NB4 (cell line): ENCODE measurements around the gene ASB18.

ENCODE experiments used
- DNase-seq: peaks from one replicate; pipeline ENCODE4 v3.0.0; 2010; ENCODE audit warnings: low read depth
- H3K4me3 ChIP-seq: one replicate; pipeline ENCODE4 v1.5.1; 2011; ENCODE audit warnings: mild to moderate bottlenecking, low read depth, low read length, moderate library complexity
- CTCF ChIP-seq: IDR thresholded peaks from one replicate; pipeline ENCODE4 v1.5.1; 2012; ENCODE audit warnings: low read depth, low read length
- MAX ChIP-seq: IDR thresholded peaks from 2 replicates; pipeline ENCODE4 v1.6.1; 2011; ENCODE audit warnings: low read depth, low read length
- MYC ChIP-seq: IDR thresholded peaks from 2 replicates; pipeline ENCODE4 v1.6.1; 2011; ENCODE audit warnings: low read depth, low read length
- POLR2A ChIP-seq: IDR thresholded peaks from 2 replicates; pipeline ENCODE4 v1.6.1; 2011; ENCODE audit warnings: mild to moderate bottlenecking; ENCODE audit not compliant: insufficient read length; ENCODE audit errors: extremely low read depth

The ASB18 gene

GRCh38 chr2:236205867-236206645, 58.1 kb downstream of the ASB18 start:
- no peak overlapping the region for H3K4me3 ChIP-seq
- DNase-seq, result no peak
- TF ChIP-seq MAX, result no peak
- TF ChIP-seq MYC, result no peak
- no peak for TF ChIP-seq CTCF
- no peak for TF ChIP-seq POLR2A

GRCh38 chr2:236204953-236205352, 59.3 kb downstream of the ASB18 start:
- H3K4me3 ChIP-seq, result no peak overlapping the region
- TF ChIP-seq CTCF (no peak), MAX (no peak), POLR2A (no peak), MYC (no peak)
- no peak for DNase-seq

- TF ChIP-seq MYC (no peak), CTCF (no peak), POLR2A (no peak), MAX (no peak)
- no peak overlapping the region for H3K4me3 ChIP-seq
- no peak for DNase-seq
Measured at GRCh38 chr2:236200378-236200777, 63.8 kb downstream of the ASB18 start.

GRCh38 chr2:236196366-236196765, 67.8 kb downstream of the ASB18 start:
- no peak for DNase-seq
- no peak for TF ChIP-seq CTCF
- TF ChIP-seq MYC, result no peak
- TF ChIP-seq MAX, result no peak
- TF ChIP-seq POLR2A, result no peak
- no peak overlapping the region for H3K4me3 ChIP-seq

- no peak for DNase-seq
- H3K4me3 ChIP-seq, result no peak overlapping the region
- TF ChIP-seq MAX (no peak), CTCF (no peak), MYC (no peak), POLR2A (no peak)
Measured at GRCh38 chr2:236195726-236196125, 68.5 kb downstream of the ASB18 start.
